Skeletal muscle tissue (tissue), 4 donors: ENCODE results near the gene IL27RA. TPM values are rescaled to one million over a fixed set of nuclear protein-coding genes. Genes with fewer than 3 reads are reported as not detected.

Experiments
- H3K27ac ChIP-seq: one replicate; pipeline ENCODE4 v1.7.0; 2013; ENCODE audit warnings: mild to moderate bottlenecking, low read depth, low read length, inconsistent platforms
- H3K27me3 ChIP-seq, 3 donors: one replicate each; pipeline ENCODE4 v1.7.0; 2013; ENCODE audit warnings: low read length in 3 of 3; ENCODE audit not compliant: control insufficient read depth in 3 of 3, insufficient read depth in 3 of 3
- H3K36me3 ChIP-seq, 3 donors: one replicate each; pipeline ENCODE4 v1.7.0; 2013; ENCODE audit warnings: low read length in 3 of 3; ENCODE audit not compliant: control insufficient read depth in 3 of 3, insufficient read depth in 3 of 3
- H3K4me1 ChIP-seq, 3 donors: one replicate each; pipeline ENCODE4 v1.7.0; 2013; ENCODE audit warnings: low read length in 3 of 3, mild to moderate bottlenecking in 3 of 3; ENCODE audit not compliant: control insufficient read depth in 3 of 3, insufficient read depth in 3 of 3
- H3K4me3 ChIP-seq, 3 donors: one replicate each; pipeline ENCODE4 v1.7.0; 2013; ENCODE audit warnings: low read length in 3 of 3
- H3K9ac ChIP-seq, 3 donors: one replicate each; pipeline ENCODE4 v1.7.0; 2013; ENCODE audit warnings: low read length in 3 of 3, mild to moderate bottlenecking in 3 of 3, moderate library complexity in 2 of 3, low read depth in 1 of 3
- H3K9me3 ChIP-seq, 3 donors: one replicate each; pipeline ENCODE4 v1.7.0; 2013; ENCODE audit warnings: low read length in 3 of 3; ENCODE audit not compliant: control insufficient read depth in 3 of 3
- total RNA-seq: library from RNA; depleted of rRNA; stranded (reverse); fragments of >200 nt; gene quantifications from one replicate; pipeline ENCODE4 v1.2.3, GENCODE V29; 2014
- donor health status: Osteomylitis.

The IL27RA gene
- 2.6 TPM for total RNA-seq

DNA sequence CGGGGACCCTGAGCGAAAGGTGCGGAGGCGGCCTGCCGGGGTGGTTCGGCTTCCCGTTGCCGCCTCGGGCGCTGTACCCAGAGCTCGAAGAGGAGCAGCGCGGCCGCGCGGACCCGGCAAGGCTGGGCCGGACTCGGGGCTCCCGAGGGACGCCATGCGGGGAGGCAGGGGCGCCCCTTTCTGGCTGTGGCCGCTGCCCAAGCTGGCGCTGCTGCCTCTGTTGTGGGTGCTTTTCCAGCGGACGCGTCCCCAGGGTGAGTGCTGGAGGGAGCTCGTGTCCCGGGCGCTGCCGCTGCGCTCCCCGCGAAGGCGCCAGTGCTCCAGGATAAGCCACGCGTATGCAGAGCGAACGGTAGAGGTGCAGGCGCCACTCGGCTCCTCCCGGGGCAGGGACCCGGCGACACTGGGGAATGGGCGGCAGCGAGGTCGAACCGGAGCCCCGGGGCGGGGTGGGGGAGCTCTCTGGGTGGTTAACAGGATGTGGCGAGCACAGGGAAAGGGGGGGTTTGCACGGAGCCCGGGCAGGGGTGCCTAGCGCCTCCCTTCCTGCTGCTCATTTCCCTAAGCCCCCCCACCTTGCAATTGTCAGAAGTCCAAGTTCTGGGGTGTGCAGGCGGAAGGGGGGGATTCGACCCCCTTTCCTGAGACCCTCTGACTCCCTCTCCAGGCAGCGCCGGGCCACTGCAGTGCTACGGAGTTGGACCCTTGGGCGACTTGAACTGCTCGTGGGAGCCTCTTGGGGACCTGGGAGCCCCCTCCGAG, at the start of gene IL27RA:
IL27RA (plus strand) TSS at position 44 of the 762 bp plus-strand sequence; CDS start at position 155, 111 bp downstream.
- peak within 1 kb of the TSS; percentile 68 to 79 (median 74) for H3K4me3 ChIP-seq
- peak within 1 kb of the TSS; percentile 25 for H3K27ac ChIP-seq
- H3K36me3 ChIP-seq, result no peaks in the 10 kb centered on the region
- peak within 1 kb of the TSS; percentile 70 to 80 (median 76) for H3K9ac ChIP-seq
- peaks cover 5 to 12% (median 6%) of the 10 kb centered on the region in 3 donors for H3K4me1 ChIP-seq
- H3K27me3 ChIP-seq, result no peaks in the 10 kb centered on the region
- no peaks in the 10 kb centered on the region for H3K9me3 ChIP-seq

DNA sequence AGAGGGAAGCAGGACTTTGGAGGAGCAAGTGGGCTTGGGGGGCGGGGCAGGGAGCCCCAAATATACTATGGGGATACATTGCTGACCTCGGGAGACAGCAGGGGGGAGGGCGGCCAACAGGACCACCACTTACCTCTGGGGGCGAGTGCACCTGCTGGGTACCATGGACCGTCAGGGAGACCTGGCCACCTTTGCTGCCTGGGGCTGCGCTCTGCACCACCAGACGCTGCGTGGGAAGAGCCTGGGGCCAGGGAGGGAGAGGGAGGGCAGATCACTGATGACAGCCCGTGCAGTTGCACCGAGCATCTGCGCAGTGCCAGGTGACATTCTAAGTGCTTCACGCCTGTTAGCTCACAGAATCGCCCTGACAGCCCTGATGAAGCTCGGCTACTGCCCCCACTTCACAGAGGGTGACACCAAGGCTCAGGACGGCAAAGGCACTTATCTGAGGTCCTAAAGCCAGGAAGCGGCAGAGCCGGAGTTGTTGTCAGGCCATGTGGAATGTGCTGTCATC, 49.5 kb upstream of the IL27RA start:
- no peak overlapping the region for H3K9ac ChIP-seq
- peaks cover 0 to 6% (median 6%) of the 10 kb centered on the region in 3 donors for H3K36me3 ChIP-seq
- peaks cover 25 to 48% (median 43%) of the 10 kb centered on the region in 3 donors for H3K4me1 ChIP-seq
- no peak overlapping the region for H3K27ac ChIP-seq
- no peaks in the 10 kb centered on the region for H3K9me3 ChIP-seq
- H3K4me3 ChIP-seq, result no peak overlapping the region
- H3K27me3 ChIP-seq, result no peaks in the 10 kb centered on the region

DNA sequence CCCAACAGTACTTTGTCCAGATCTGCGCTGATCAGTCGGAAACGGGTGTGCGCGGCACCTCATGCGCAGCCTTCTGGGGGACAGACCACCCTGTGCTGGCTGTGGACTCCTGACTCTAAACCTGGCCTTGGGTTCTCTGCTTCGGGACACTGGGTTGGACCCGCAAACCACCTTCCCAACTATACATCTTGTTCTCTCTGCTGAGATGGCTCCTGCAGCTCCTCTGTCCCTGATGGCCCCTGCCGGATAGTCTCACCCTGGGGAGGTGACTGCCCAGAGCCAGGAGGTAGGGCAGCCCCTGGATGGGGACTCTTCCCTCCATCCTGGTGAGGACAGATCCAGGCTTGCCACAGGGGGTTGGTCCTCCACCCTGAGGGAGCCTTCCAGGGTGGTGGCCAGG, 48.8 kb upstream of the IL27RA start:
- no peak overlapping the region for H3K27ac ChIP-seq
- no peaks in the 10 kb centered on the region for H3K9me3 ChIP-seq
- no peak overlapping the region for H3K4me3 ChIP-seq
- H3K9ac ChIP-seq, result no peak overlapping the region
- H3K27me3 ChIP-seq, result no peaks in the 10 kb centered on the region
- peaks cover 33 to 54% (median 49%) of the 10 kb centered on the region in 3 donors for H3K4me1 ChIP-seq
- H3K36me3 ChIP-seq, result peaks cover 0 to 6% (median 6%) of the 10 kb centered on the region in 3 donors

DNA sequence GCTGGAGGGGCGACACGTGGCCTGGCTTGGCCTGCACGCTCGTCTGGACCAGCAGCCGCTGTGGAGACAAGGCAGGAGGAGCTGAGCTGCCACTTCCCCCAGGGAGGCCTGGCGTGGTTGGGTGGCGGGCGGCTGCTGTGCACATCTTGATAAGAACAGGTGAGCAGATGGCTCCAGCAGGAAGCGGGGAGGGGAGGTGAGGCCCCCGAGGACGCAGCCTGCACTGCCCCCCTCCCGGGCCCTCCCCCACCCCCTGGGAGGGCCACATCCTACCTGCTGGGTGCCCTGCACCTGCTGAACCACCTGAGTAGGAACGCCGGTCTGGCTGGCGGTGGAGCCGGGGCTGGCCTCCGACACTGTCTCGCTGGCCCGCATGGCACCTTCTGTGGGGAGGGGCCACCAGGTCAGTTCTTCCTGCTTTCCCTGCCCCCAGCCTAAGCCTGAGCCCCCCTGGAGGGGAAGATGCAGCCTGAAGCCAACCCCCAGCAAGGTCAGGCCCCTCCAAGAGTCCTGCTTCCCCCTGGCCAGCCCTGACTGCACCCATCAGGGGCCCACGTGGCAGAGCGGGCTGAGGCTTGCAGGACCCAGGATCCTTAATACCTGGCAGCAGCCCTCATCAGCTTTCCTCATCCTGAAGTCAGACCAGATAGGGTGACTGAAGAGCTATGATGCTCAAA, 48.2 kb upstream of the IL27RA start:
- peaks cover 38 to 56% (median 50%) of the 10 kb centered on the region in 3 donors for H3K4me1 ChIP-seq
- no peaks in the 10 kb centered on the region for H3K27me3 ChIP-seq
- peaks cover 0 to 6% (median 6%) of the 10 kb centered on the region in 3 donors for H3K36me3 ChIP-seq
- no peaks in the 10 kb centered on the region for H3K9me3 ChIP-seq
- H3K9ac ChIP-seq, result no peak overlapping the region
- no peak overlapping the region for H3K27ac ChIP-seq
- H3K4me3 ChIP-seq, result no peak overlapping the region

DNA sequence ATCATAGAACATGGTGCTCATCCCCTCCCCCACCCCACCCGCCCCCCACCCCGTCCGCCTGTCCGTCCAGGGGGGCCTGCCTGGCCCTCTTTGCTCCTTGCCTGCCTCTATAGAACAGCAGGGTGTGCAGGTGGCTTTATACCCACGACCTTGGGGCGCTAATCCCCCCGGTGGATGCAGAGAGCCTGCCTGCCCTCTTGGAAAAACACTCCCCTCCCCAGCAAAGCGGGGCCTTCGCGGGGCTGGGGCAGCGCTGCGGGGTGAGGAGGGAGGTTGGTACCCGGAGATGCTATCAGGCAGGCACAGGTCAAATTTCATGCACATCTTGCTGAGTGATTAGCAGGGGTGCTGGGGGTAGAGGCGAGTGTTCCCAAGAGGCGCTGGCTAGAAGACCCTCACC, 47.4 kb upstream of the IL27RA start:
- Histone ChIP-seq H3K9me3 (no peaks in the 10 kb centered on the region), H3K4me1 (peaks cover 40 to 60% (median 56%) of the 10 kb centered on the region in 3 donors), H3K27me3 (no peaks in the 10 kb centered on the region), H3K36me3 (peaks cover 0 to 6% (median 6%) of the 10 kb centered on the region in 3 donors), H3K4me3 (no peak overlapping the region), H3K27ac (no peak overlapping the region), H3K9ac (no peak overlapping the region)

DNA sequence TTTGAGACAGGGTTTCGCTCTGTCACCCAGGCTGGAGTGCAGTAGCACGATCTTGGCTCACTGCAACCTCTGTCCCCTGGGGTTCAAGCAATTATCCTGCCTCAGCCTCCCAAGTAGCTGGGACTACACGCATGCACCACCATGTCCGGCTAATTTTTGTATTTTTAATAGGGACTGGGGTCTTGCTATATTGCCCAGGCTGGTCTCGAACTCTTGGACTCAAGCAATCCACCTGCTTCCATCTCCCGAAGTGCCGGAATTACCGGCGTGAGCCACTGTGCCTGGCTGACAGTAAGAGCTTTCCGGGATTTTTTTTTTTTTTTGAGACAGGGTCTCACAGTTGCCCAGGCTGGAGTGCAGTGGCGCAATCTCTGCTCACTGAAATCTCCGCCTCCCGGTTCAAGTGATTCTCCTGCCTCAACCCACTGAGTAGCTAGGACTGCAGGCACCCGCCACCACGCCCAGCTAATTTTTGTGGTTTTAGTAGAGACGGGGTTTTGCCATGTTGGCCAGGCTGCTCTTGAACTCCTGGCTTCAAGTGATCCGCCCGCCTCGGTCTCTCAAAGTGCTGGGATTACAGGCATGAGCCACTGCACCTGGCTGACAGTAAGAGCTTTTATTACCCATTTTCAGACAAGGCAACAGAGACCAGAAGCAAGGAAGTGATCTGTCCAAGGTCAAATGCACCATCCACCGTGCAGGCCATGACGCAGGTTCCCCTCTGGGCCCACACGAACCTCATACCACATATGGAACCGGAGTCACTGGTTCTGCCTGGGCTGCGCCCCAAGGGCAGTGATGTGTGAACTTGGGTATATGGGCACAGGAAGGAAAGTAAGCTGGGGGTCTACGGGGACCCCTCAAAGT, 46.5 kb upstream of the IL27RA start:
- Histone ChIP-seq H3K4me3 (no peak overlapping the region), H3K27ac (no peak overlapping the region), H3K9me3 (no peaks in the 10 kb centered on the region), H3K27me3 (no peaks in the 10 kb centered on the region), H3K36me3 (peaks cover 0 to 6% (median 6%) of the 10 kb centered on the region in 3 donors), H3K4me1 (peaks cover 35 to 60% (median 57%) of the 10 kb centered on the region in 3 donors), H3K9ac (no peak overlapping the region)

DNA sequence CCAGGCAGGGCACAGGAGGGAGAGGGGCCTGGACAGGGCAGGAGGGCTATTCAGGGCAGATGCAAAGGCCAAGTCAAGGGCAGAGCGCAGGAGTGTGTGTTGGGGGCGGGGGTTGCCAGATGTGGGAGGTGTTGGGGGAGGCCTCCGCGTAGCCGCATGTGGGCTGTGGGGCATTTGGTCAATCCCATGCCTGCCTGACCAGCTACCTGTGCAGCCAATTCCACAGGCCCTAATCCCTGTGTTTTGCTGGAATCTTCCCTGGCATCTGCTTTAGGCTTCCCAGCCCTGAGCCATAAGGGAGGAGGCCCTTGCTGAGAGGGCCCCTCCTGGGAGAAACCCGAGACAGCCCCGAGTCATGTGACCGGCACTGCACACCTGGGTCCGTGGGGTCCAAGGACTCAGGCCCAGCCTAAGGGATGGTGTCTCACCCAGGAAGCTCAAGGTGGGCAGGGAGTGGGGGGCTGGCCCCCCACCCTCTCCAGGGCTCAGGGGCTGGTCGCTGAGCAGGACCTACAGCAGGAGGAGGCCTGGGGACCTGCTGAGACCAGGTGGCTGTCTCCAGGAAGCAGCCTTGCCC, 45.7 kb upstream of the IL27RA start:
- Histone ChIP-seq H3K4me1 (peaks cover 35 to 52% (median 50%) of the 10 kb centered on the region in 3 donors), H3K36me3 (peaks cover under 1 to 6% (median 6%) of the 10 kb centered on the region in 3 donors), H3K9me3 (no peaks in the 10 kb centered on the region), H3K9ac (peak overlapping the region; percentile 32 to 80 (median 77)), H3K27me3 (no peaks in the 10 kb centered on the region), H3K4me3 (peak overlapping the region; percentile 32 to 49 (median 38)), H3K27ac (peak overlapping the region; percentile 94)

DNA sequence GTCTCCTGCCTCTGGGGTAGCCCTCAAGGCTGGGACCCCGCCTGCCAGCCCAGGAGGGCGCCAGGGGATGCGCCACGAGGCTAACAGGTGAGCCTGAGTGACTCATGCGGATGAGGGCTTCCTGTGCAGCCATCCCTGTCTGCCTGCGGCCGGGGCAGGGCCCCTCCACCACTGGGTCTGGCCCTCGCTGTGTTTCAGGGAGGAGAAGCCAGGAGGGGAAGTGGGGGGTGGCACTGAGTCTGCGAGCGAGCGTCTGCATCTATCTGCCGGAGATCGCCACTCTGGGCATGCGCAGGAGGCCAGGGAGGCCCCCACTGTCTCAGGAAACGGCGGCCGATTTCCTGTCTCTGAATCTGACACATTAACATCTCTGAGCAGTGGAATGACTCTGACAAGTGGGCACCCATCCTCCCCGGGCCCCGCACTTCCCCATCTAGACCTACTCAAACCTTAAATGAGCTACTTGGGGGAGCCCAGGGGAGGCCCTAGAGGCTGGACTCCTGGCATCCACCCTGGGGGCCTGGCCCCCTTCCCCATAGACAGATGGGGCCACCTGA, 45.1 kb upstream of the IL27RA start:
- Histone ChIP-seq H3K4me3 (peak overlapping the region; percentile 38 to 60 (median 56)), H3K9me3 (no peaks in the 10 kb centered on the region), H3K36me3 (peaks cover 4 to 6% (median 6%) of the 10 kb centered on the region in 3 donors), H3K4me1 (peaks cover 34 to 51% (median 49%) of the 10 kb centered on the region in 3 donors), H3K27ac (peak overlapping the region; percentile 94), H3K27me3 (no peaks in the 10 kb centered on the region), H3K9ac (peak overlapping the region; percentile 73 to 80 (median 77))
